ENCODE results near the gene PRPSAP1. TPM values are rescaled to one million over a fixed set of nuclear protein-coding genes. Genes with fewer than 3 reads are reported as not detected.

The PRPSAP1 gene, protein sequence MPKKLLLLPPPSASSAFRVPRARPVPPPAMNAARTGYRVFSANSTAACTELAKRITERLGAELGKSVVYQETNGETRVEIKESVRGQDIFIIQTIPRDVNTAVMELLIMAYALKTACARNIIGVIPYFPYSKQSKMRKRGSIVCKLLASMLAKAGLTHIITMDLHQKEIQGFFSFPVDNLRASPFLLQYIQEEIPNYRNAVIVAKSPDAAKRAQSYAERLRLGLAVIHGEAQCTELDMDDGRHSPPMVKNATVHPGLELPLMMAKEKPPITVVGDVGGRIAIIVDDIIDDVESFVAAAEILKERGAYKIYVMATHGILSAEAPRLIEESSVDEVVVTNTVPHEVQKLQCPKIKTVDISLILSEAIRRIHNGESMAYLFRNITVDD
- 10 to 100 TPM; 66.8 to 92.6 (median 80.1) TPM for polyA plus RNA-seq (ENCODE audit: insufficient read length in 4 of 4)

DNA sequence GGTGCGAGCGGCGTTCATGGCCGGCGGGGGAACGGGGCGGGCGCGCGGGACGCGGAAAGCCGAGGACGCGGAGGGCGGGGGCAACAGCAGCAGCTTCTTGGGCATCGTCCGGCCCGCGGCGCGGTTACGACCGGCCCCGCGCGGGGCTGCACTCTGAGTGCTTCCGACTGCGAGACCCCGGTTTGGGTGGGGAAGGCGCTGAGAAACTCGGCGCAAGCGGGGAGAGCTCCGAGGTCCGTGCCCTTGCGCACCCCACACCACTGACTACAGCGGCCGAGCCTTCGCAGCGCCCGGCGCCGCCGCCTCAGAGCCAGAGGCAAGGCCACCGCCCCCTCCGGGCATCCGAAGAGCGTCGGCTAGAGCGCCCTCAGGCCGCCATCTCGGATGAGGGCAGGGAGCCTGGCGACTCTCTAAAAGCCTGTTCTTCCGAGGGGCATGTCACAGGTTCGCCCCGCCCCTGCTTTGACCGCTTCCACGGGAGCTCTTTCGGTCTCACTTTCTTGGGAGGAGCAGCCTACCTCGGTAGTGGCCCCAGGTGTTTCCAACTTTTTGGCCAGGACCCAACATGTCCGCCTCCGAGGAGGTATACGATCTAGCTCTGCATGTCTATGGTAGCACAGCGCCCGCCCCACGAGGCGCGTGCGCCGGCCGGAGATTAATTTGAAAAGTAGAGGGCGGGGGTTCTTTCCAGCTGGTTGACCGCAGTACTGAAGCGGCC lies at the start of gene PRPSAP1:
TSS of gene PRPSAP1 (minus strand) at position 318 of the 718 bp plus-strand sequence. CDS start at position 105, 213 bp downstream.
- peak; percentile 83 to 90 (median 84) for DNase-seq (ENCODE audit: low read depth in 4 of 4, low spot score in 3 of 4)

DNA sequence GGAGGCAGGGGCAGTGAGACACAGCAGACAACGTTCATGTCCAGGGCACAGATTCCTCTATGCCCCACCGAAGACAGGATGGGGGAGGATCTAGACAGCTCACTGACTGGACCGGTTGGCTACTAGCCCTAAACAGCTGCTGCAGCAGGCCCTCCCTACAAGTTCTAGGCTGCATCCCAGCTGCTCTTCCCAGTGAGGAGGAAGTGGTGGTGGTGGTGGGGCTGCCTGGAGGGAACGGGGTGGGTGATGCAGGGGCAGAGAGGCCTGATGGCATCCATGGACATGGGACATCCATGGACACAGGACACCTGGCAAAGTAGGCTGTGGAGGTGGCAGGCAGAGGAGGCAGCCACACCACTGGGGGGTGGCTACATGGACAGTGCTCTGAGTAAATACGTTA lies 49.0 kb upstream of the PRPSAP1 start:
- no peak for DNase-seq (ENCODE audit: low read depth in 4 of 4, low spot score in 3 of 4)

DNA sequence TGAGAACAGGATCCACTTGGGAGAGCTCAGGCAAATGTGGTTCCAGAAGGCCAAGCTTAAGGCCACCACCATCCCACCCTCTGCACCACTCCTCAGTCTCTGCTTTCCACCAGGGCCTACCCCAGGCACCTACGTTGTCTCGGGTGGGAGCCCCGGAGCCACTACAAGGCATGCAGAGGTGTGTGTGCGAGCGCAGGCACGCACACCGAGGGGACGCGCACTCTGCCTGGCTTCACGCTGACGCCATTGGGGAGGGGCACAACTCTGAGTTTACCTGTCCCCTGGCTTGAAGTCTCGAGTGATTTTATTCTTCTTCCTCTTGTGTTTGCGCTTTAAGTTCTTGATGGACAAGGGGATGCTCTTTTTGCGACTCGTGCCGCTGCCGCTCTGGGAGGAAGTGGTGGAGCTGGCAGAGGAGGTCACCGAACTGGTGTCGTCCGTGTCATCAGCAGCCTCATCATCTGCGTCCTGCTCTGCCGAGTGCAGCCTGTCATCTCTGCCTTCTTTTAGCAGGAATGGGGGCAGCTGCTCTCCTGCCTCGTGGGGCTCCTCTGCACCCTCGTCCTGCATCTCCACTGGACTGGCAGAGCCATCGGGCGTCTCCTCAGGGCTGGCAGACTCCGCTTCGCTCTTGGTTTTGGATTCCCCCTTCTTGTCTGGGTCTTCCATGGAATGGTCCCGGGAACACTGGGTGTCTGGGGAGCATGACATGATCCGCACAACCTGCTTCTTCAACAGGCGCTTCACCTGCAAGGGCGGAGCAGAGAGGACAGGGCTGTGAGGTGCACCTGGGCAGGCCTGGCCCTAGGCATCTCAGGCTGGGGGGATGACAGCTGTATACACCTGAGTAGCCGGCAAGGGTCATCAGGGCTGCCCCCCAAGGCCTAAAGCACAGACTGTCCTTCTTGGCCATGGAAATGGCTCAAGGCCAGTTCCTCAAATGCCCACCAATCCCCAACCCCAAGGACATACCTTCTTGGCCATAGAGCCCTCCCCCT lies 45.8 kb upstream of the PRPSAP1 start:
- no peak for DNase-seq (ENCODE audit: low read depth in 4 of 4, low spot score in 3 of 4)

DNA sequence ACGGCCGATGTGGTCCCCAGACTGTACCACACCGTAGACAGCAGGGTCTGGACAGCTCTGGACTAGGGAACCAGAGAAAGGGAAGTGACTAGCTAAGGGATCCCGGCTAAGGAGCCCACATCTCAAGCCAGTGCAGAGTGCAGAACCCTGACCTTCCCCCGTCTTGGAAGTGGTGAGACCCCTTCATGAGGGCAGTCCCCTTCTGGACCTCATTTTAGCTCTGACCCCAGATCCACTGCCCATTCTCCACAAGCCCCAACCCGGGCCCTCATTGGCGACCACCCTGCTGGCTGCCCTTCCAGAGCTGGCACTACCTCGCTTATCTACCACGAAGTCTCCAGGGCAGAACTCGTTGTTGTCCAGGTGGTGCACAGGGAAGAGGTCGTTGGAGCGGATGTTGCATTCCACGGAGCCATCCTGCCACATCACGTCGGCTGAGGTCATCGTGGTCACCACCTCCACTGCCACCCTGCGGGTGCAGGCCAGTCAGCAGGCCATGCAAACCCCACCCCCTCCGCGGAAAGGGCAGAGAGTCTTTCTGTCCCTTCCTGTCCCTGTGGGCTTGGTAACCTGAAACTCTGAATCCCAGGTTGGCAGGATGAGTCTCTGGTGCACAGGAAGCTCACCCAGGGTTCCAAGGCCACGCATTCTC lies 44.9 kb upstream of the PRPSAP1 start:
- DNase-seq (ENCODE audit: low read depth in 4 of 4, low spot score in 3 of 4): no peak

DNA sequence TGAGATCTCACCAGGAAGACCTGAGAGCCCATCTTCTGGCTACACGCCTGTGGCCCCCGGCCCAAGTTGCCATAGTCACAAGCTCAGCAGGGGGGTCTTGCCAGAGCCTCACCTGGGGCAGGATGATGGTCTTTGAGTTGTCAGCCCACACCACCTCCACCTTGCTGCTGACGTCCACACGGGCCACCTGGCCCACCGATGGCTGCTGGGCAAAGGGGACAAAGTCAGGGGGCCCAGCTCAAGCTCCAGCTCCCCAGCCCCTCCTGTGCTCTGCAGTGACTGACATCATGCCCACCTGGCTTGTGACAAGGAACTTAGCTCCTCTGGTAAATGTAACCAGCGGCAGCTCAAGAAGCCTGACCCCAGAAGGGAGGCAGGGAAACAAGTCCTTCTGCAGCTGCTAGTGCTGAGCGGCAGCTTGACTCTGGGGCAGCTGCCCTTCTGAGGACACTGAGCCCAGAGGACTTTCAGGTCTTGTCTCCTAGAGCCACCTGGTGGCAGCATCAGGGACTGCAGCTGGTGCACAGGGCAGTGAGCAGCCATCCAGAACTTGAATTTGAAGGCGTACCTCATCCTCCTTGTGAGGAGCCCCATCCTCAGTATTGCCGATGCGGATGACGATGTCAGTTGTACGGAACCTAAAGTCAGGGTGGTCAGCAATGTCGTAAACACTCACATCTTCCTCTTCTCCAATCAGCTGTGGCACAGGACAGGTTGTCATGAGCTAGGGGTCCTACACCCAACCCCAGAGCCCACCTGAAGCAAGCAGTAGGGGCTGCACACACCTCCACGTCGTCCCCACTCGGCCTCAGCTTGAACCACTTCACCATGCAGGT lies 44.2 kb upstream of the PRPSAP1 start:
- DNase-seq (ENCODE audit: low read depth in 4 of 4, low spot score in 3 of 4): peak in 3 of 4 donors; percentile 72 to 81 (median 78)

DNA sequence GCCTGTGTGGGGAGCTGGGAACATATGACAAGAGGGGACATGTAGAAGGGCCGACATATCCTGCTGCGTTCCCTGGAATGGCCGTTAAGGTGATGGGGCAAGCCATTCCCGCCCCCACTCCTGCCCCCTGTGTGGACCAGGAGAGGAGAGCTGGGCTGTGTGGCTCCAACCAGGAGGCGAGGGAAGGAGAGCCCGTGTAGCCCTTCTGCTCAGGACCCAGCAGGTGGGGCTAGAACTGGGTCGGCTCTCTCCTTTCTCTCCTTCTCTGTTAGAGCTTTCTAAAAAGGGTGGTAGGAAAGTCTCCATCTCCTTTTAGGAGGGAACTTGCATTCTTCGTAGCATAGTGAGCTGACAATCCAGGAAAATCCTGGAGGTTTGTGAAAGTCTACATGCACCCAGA lies 43.5 kb upstream of the PRPSAP1 start:
- no peak for DNase-seq (ENCODE audit: low read depth in 4 of 4, low spot score in 3 of 4)

DNA sequence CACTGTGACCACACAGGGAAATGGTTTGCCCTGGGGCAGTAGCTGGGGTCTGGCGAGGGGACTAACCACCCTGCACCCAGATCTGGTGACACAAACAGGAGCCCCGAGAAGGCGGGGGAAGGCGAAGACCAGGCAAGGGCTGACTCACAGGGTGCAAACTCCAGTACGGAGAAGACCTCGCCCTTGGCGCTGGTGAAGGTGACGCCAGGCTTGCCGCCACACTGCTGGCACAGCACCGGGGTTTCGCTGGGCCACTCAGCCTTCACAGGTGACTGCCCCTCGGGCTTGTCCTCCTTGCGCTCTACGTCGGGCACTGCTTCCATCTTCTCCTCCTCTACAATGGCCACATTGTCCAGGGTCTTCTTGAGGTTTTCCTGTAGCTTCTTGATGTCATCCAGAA lies 42.3 kb upstream of the PRPSAP1 start:
- no peak for DNase-seq (ENCODE audit: low read depth in 4 of 4, low spot score in 3 of 4)

DNA sequence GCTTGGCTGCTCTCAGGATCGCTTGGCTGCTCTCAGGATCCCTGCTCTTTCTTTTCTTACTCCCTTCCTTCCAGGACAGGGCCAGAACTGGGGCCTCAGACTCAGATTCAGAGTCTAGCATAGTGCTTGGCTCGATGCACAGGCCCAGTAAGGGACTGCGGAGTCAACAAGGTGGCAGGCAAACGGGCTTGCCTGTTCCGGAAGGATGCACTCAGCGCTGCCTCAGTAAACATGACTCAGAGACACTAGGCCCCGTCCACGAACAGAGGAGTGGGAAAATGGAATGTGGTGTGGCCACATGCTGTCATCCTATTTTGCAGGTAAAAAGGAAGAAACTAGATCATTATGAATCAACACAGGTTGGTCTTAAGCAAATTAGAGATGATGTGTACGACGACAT lies 40.5 kb upstream of the PRPSAP1 start:
- no peak for DNase-seq (ENCODE audit: low read depth in 4 of 4, low spot score in 3 of 4)

DNA sequence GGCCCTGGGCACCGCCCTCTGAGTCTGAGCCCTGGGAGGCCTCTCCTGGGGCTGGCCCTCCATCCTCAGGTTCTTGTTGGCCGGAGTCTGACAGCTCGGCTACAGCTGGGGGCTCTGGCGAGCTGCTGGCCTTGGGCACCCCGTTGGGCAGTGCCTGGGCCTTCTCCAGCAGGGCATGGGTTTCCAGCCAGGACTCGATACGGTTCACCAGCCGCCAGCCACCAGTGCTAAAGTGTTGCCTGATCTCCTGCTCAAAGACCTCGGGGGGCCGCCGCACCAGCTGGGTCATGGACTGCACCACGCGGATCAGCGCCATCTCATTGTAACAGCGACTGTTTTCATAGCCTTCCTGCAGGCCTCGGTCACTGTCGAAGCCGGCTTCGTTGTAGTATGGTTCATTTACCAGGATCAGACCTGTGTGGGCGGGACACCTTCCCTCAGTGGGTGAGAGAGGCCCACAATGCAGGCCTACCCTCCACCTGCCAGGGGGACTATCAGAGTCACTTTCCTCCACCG lies 37.5 kb upstream of the PRPSAP1 start:
- no peak for DNase-seq (ENCODE audit: low read depth in 4 of 4, low spot score in 3 of 4)

DNA sequence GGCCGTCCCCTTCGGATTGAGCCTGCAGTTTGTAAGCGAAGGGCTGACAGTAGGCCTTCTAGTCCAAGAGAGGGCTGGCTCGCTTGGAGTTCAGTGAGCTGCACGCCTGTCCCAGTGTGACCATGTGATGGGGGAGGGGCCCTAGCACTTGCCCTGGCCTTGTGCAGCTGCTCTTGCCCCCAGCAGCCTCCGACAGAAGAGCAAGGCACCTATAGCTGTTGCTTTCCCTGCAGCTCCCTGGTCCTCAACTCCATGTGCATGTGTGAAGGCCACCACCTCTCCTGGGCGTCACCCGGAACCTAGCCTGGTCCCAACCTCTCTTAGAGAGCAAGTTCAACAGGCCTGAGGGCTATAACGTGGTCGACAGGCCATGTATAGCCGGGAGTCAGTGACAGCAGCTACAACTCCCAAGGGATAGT lies 36.3 kb upstream of the PRPSAP1 start:
- DNase-seq (ENCODE audit: low read depth in 4 of 4, low spot score in 3 of 4): no peak

DNA sequence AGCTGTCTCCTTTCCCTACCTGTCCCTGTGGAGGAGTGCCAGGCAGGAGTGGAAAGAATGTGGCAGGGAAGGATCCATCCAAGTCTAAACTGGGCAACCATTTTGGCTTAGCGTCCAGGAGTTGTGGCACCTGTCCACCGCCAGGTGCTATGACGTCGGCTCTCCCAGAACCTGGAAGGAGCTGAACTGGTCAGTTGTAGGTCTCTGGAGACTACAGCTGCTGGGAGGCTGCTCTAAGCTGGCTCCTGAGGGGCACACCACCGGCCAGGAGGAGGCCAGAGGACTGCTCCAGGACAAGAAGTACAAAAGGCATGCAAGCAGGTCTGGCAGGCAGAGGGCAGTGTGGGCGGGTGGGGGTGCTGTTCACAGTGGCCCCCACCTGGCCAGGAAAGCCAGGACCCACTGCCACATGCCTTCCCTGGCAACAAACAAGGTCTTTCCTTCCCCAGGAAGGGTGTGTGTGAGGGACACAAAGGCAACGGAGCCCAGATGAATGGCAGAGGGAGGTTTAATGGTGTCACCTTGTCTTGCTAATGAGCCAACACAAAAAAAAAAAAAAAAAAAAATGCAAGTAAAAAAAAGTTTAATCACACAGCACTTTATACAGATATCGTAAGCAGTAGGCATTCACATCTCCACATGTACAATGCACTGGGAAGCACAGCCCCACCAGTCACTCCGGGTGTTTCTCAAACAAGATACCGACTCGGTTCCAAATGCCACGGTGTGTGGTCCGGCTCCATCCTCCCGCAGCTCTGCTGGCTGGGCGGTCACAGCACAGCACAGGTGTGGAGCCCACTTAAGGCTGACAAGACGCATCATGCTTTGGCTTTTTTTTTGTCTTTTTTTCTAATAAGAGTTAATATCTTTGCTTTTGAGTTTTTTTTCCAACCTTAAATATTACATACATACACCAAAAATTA lies 35.5 kb upstream of the PRPSAP1 start:
- no peak for DNase-seq (ENCODE audit: low read depth in 4 of 4, low spot score in 3 of 4)

DNA sequence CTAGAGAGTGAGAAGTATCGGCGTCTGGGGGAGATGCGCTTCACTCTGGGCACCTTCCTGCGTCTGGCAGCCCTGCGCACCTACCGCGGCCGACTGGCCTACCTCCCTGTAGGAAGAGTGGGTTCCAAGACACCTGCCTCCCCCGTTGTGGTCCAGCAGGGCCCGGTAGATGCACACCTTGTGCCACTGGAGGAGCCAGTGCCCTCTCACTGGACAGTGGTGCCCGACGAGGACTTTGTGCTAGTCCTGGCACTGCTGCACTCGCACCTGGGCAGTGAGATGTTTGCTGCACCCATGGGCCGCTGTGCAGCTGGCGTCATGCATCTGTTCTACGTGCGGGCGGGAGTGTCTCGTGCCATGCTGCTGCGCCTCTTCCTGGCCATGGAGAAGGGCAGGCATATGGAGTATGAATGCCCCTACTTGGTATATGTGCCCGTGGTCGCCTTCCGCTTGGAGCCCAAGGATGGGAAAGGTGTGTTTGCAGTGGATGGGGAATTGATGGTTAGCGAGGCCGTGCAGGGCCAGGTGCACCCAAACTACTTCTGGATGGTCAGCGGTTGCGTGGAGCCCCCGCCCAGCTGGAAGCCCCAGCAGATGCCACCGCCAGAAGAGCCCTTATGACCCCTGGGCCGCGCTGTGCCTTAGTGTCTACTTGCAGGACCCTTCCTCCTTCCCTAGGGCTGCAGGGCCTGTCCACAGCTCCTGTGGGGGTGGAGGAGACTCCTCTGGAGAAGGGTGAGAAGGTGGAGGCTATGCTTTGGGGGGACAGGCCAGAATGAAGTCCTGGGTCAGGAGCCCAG lies 33.5 kb upstream of the PRPSAP1 start:
- no peak for DNase-seq (ENCODE audit: low read depth in 4 of 4, low spot score in 3 of 4)

DNA sequence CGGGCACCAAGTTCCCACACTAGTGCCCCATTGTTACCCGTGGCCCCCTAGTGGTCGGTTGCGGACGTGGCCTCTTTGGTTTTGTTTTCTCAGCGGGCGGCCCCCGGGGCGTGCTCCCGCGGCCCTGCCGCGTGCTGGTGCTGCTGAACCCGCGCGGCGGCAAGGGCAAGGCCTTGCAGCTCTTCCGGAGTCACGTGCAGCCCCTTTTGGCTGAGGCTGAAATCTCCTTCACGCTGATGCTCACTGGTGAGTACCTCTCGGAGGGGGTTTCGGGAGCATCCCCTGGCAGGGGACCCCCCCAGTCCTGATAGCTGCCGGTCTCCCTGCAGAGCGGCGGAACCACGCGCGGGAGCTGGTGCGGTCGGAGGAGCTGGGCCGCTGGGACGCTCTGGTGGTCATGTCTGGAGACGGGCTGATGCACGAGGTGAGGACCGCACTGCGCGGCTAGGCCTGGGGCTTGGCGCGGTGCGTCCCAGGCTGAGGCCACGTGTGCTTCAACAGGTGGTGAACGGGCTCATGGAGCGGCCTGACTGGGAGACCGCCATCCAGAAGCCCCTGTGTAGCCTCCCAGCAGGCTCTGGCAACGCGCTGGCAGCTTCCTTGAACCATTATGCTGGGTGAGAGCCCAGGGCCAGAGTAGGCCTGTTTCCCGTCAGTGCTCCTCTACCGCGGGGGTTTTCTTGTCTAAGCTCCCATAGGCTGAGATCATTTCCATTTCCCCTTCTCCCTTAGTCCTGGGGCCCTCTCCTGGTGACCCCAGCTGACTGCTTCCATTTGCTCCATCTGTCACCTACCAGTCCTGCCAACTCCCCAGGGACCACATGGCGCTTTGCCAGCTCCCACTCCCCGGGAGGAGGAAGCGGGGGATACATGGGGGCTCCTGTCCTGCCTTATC lies 32.4 kb upstream of the PRPSAP1 start:
- no peak for DNase-seq (ENCODE audit: low read depth in 4 of 4, low spot score in 3 of 4)

DNA sequence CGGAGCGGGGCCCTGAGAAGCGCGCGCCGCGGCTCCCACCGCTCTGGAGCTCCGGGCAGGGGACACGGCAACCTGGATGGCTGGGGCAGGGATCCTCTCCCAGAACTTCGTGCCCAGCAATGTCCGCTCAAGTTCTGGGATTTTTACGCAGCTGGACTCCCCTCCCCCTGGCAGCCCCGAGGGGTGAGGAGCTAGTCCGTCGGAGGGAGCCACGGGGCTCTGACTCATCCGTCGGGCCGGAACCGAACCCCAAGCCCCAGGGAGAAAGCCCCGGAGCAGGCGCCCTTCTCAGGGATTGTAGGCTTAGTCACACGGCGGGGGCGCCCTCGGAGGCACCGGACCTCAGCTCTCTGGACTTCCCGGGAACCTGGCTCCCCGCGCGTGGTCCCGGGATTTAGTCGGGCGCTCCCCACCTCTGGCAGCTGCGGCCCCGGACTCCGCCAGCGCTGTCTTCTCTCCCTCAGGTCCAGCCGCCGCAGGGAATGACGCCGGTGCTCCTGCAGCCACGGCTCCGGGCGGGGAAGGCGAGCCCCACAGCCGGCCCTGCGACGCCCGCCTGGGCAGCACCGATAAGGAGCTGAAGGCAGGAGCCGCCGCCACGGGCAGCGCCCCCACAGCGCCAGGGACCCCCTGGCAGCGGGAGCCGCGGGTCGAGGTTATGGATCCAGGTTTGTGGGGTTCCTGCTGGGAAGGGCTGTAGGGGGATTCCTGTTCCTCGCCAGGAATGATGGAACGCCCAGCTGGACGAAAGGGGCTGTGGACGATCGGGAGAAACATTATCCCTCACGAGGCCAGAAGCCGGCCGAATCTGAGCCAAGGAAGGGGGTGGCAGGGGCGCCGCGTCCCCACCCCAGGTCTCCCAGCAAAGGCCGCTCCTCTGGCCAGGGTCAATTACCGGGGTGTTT lies 31.5 kb upstream of the PRPSAP1 start:
- no peak for DNase-seq (ENCODE audit: low read depth in 4 of 4, low spot score in 3 of 4)

All from left renal pelvis (tissue), 4 donors.